ENCODE data around the gene ALK.
"Not testable (repeated sequence)": the region's sequence is repeated elsewhere in the genome, so short reads cannot be mapped to it uniquely, and the experiment has no call there.

The ALK gene

GRCh38 chr2:29246383-29247300 is 674.7 kb downstream of the ALK start:
- no peak for DNase-seq (ENCODE audit: low spot score)

GRCh38 chr2:29245742-29246382 is 675.5 kb downstream of the ALK start:
- no peak for DNase-seq (ENCODE audit: low spot score)

DNA sequence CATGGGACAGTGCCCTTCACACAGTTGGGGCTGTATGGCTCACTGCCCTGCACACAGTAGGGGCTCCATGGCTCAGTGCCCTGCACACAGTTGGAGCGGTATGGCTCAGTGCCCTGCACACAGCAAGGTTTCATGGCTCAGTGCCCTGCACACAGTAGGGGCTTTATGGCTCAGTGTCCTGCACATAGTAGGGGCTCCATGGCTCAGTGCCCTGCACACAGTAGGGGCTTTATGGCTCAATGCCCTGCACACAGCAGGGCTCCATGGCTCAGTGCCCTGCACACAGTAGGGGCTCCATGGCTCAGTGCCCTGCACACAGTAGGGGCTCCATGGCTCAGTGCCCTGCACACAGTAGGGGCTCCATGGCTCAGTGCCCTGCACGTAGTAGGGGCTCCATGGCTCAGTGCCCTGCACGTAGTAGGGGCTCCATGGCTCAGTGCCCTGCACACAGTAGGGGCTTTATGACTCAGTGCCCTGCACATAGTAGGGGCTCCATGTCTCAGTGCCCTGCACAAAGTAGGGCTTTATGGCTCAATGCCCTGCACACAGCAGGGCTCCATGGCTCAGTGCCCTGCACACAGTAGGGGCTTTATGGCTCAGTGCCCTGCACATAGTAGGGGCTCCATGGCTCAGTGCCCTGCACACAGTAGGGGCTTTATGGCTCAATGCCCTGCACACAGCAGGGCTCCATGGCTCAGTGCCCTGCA is 676.2 kb downstream of the ALK start:
- DNase-seq (ENCODE audit: low spot score) = not testable (repeated sequence)

DNA sequence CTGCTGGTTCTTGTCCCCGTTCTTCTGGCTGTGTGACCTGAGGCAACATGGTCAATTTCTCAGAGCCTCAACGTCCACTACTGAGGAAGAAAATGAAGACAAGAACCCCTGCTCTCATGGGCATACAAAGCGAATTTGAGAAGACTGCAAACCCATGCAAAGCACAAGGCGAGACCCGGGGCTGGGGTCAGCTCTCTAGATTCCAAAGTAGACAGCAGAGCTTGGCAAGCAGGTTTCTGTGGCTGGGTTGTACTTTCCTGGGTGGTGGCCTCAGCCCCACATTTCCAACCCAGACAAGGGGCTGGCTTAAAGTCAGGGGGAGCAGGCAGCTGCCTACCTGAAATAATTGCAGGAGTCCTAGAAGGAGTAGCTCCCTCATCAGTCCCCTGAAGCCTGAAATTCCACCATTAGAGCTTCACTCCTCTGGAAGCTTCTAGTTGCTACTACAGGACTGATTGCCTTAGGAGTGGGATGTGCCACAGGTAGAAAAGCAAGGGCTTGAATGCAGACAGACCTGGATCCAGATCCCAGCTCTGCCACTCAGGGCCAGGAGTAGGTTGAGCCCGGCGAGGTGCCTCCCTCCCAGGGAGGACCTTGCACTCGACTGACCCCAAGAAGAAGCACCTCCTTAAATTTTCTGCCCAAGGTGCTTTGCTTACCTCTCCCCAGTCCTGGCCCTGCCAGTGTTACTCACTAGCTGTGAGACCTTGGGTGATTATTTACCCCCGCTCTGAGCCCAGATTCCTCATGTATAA is 678.6 kb downstream of the ALK start:
- no peak for DNase-seq (ENCODE audit: low spot score)

DNA sequence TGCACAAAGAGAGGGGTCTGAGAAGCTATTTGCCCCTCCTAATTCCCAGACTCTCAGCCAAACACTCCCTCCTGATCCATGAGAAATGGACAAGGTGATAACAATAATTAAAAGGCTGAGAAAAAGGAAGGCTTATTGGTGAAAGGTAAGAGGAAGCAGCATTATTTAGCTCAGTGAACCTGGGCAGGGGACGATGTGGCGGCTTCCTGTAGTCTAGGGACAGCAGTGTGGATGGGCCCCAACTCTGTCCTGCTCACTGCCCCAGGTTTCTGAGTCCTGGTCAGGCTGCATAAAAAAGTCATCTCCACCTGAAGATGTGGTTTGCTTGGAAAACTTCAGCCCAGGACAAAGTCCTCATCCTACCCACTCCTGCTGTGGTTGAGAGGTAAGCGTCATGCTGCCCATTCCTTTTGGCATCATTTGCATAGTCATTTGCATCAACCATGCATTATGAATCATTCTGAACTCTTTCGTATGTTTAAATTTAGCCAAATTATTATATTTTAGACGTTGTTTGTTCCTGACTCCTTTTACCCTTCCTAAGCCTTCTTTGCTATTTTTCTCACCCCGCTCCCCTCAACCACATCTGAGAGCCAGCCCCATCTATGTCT is 679.3 kb downstream of the ALK start:
- no peak for DNase-seq (ENCODE audit: low spot score)

GRCh38 chr2:29241341-29241740 is 680.0 kb downstream of the ALK start:
- DNase-seq (ENCODE audit: low spot score) = no peak

DNA sequence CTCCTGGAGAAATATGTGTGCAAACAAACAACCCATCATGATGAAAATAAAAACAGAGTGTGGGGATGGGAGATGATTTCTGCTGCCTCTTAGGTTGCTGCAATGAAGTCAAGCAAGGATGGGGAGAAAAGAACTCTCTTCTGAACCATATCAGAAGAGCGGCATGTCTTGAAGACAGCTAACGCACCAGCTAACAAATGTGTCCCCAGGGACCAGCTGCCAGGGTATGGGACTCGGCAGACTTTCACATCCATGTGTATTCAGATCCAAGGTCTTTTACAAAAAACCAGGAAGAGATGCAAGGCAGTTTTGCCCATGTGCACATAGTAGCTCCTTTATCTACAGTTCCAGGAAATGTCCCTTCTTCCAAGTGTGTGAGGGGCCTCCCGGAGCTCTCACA is 680.8 kb downstream of the ALK start:
- no peak for DNase-seq (ENCODE audit: low spot score)

GRCh38 chr2:29239209-29239960 is 682.0 kb downstream of the ALK start:
- no peak for DNase-seq (ENCODE audit: low spot score)

GRCh38 chr2:29238497-29238896 is 682.9 kb downstream of the ALK start:
- DNase-seq (ENCODE audit: low spot score) = no peak

DNA sequence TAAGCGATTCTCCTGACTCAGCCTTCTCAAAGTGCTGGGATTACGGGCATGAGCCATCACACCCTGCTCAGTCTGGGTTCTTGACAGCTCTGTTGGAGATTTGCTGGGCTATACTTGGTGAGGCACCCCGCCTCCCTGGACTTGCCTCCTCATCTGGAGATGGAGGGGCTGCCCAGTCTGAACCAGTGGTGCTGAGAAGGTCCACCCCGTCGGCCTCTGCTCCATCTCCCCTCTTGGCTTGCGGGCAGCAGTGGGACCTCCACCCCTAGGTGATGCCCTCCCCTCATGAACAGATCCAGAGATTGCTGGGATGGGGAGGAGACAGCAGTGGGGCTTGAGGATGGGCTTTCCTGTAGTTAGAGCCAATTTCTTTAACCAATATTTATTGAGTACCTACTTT is 685.3 kb downstream of the ALK start:
- DNase-seq (ENCODE audit: low spot score) = no peak

- DNase-seq (ENCODE audit: low spot score) = no peak
Measured at GRCh38 chr2:29235411-29235810, 686.0 kb downstream of the ALK start.

GRCh38 chr2:29233428-29233827 is 688.0 kb downstream of the ALK start:
- no peak for DNase-seq (ENCODE audit: low spot score)

DNA sequence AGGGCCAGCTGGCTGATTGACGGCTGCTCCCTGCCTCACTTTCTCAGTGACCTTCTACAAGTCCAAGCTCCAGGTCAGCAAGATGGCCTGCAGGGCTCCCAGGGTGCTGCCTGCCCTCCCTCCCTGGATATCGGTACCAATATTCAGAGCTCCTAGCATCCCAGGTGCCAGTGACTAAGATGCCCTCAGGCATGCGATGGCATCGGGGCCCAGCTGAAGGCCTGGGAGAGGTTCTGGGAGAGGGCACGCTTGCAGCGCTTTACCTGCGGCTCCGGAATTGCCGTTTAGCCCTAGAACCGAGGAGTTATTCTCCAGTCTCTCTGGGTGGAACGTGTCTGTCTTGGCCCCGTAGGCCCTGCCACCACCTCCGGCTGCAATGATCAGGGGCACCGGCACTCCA is 689.3 kb downstream of the ALK start:
- no peak for DNase-seq (ENCODE audit: low spot score)

DNA sequence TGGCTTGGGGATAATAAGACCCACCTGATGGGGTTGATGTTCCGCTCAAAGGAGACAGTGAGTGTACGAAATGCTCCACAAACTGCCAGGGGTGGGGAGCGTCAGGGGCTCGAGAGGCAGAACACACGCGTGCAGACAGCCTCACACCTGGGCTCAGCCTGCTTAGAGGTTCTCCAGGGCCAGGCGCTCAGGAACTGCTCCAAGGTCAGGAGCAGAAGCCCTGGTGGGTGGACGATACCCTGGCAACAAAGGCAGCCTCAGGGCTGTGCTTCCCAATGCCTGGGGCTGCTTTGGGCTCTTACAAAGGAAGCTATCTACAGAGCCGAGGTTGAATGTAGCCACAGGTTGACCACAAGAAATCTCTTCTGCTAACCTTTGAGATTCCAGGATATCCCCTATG is 691.7 kb downstream of the ALK start:
- DNase-seq (ENCODE audit: low spot score) = no peak

- DNase-seq (ENCODE audit: low spot score) = no peak
Measured at GRCh38 chr2:29228947-29229346, 692.4 kb downstream of the ALK start.

DNA sequence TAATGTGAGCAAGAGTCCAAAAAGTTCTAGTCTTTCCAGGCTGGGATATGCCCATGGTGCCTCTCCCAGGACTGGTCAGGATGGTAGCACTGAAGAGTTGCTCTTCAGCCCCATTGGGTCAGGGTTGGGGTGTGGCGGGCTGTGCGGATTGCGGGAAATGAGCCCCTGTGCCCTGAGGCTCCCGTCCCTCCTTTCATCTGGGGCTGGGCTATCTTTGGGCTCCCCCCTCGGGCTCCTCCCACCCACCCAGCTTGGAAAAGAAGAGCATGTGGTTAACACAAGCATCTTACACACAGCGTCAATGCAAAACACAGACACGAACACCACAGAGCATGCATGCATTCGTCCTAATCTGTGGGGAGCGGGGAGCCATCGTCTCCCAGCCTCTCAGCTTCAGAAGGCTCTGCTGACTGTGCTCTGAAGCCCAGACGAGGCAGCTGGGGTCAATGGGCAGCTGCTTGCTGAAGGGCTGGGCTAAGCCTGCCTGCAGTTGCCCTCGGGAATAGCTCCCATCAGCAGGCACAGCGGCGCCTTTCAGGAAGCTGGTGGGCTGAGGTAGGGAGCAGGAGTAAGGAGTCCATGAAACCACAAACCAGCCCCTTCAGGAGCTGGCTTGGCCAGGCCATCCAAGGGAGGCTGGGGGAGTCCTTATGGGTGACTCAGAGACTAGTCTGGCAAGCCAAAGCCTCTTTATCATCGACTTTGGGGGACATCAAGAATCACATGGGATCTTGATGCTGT is 693.3 kb downstream of the ALK start:
- DNase-seq (ENCODE audit: low spot score) = no peak

DNA sequence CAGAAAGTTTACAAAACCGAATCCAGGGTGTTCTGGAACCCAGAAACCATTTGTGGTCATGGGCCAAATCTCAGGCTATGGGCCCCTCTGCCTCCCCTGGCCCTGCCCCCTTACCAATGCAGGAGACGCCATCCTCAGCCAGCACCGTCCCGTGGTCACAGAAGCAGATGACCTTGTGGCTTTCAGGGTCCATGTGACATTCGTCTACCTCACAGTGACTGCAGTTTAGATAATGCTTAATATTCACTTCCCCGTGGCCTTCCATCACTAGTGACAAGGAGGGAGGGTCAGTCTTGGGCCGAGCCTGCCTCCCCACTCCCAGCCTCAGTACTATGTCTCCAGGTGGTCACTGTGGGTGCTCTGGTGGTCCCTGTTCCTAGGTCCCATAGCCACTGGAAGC is 694.6 kb downstream of the ALK start:
- no peak for DNase-seq (ENCODE audit: low spot score)

DNA sequence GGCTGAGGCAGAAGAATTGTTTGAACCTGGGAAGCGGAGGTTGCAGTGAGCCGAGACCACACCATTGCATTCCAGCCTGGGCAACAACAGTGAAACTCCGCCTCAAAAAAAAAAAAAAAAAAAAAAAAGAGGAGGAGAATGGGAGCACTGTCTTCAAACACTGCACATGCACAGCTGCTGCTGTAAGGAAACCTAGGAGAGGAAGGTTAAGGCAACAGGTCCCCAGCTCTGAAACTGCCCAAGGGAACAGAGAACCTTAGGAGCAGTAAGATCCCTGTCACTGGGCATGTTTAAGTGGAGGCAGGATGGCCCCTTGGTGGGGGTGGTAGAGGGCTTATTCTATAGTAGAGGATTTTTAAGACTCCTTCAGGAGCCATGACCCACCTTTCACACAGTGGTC is 695.0 kb downstream of the ALK start:
- no peak for DNase-seq (ENCODE audit: low spot score)

DNA sequence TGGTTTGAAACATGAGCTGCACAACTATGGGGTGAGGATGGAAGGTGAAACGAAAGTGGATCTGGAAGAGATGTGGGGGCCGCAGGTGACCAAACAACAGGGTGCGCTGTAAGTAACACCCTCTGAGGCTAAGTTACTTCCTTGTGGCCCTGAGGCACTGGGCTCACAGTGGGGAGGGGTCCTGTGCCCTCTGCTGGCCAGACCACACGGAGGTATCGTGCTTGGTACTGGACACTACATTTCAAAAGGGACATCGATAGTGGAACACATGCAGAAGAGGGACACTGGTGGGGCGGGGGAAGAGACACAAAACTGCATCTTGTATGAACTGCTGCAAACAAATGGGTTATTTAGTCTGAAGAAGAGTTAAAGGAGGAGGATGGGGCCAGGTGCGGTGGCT is 695.6 kb downstream of the ALK start:
- DNase-seq (ENCODE audit: low spot score) = no peak
